Glutamatergic neuron (in vitro differentiated cells): ENCODE measurements around the gene FH. TPM values are rescaled to one million over a fixed set of nuclear protein-coding genes. Genes with fewer than 3 reads are reported as not detected.

Experiments
- DNase-seq: peaks from one replicate; pipeline ENCODE4 v3.0.0; 2022
- H3K27ac Mint-ChIP-seq: one replicate; pipeline ENCODE4 v1.8.0; 2020; ENCODE audit warnings: mild to moderate bottlenecking, mixed read lengths, inconsistent platforms; ENCODE audit not compliant: unreplicated experiment
- H3K27me3 Mint-ChIP-seq: one replicate; pipeline ENCODE4 v1.8.0; 2020; ENCODE audit warnings: mild to moderate bottlenecking, moderate library complexity, mixed read lengths, inconsistent platforms; ENCODE audit not compliant: unreplicated experiment
- H3K36me3 Mint-ChIP-seq: one replicate; pipeline ENCODE4 v1.8.0; 2020; ENCODE audit warnings: mild to moderate bottlenecking, mixed read lengths, inconsistent platforms; ENCODE audit not compliant: unreplicated experiment
- H3K4me1 Mint-ChIP-seq: one replicate; pipeline ENCODE4 v1.8.0; 2020; ENCODE audit warnings: mild to moderate bottlenecking, low read depth, mixed read lengths, inconsistent platforms; ENCODE audit not compliant: unreplicated experiment
- H3K4me3 Mint-ChIP-seq: one replicate; pipeline ENCODE4 v1.8.0; 2020; ENCODE audit warnings: mild to moderate bottlenecking, mixed read lengths, inconsistent platforms; ENCODE audit not compliant: unreplicated experiment
- H3K9me3 Mint-ChIP-seq: one replicate; pipeline ENCODE4 v1.8.0; 2020; ENCODE audit warnings: mild to moderate bottlenecking, moderate library complexity, mixed read lengths, inconsistent platforms; ENCODE audit not compliant: unreplicated experiment
- total RNA-seq: library from RNA; stranded (reverse); fragmentation: NEBNext Ultra II Directional; extraction: Animal tissue kit (Norgen Biotek cat#: 25700); gene quantifications from one replicate; pipeline ENCODE4 v1.2.1, GENCODE V29; 2021; ENCODE audit not compliant: unreplicated experiment
- TF ChIP-seq, protein P1 (sequence below): fragments of 200-600 bp; sonication (generic); IDR thresholded peaks from one replicate; pipeline ENCODE4 v1.5.0; 2021; ENCODE audit not compliant: partially characterized antibody, unreplicated experiment

FH gene
- total RNA-seq, 1 donor from 2014 or later = 51.0 TPM

DNA sequence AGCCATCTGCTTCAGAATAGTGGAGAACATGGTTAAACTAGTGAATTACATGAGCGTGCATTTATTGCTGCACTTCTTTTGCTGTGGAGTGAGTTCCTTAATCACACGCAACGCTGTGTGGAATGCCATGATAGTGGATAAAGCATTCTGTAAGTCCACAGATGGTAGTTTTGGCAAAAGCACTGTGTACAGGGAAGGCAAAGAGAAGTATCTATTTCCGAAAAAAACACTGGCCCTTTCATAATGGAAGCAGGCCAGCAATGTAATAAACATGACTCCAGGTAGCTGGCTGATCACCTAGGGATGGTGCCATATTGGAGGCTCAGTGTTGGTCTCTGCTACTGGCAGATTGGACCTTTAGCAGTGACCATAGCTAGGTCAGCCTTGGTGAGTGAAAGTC lies 67.6 kb downstream of the FH start:
- no peak overlapping the region for H3K27ac Mint-ChIP-seq
- no peak for DNase-seq
- no peaks in the 10 kb centered on the region for H3K4me1 Mint-ChIP-seq
- no peaks in the 10 kb centered on the region for H3K9me3 Mint-ChIP-seq
- TF ChIP-seq, protein P1, sequence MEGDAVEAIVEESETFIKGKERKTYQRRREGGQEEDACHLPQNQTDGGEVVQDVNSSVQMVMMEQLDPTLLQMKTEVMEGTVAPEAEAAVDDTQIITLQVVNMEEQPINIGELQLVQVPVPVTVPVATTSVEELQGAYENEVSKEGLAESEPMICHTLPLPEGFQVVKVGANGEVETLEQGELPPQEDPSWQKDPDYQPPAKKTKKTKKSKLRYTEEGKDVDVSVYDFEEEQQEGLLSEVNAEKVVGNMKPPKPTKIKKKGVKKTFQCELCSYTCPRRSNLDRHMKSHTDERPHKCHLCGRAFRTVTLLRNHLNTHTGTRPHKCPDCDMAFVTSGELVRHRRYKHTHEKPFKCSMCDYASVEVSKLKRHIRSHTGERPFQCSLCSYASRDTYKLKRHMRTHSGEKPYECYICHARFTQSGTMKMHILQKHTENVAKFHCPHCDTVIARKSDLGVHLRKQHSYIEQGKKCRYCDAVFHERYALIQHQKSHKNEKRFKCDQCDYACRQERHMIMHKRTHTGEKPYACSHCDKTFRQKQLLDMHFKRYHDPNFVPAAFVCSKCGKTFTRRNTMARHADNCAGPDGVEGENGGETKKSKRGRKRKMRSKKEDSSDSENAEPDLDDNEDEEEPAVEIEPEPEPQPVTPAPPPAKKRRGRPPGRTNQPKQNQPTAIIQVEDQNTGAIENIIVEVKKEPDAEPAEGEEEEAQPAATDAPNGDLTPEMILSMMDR = no peak
- H3K27me3 Mint-ChIP-seq = no peaks in the 10 kb centered on the region
- H3K36me3 Mint-ChIP-seq = peaks cover 4% of the 10 kb centered on the region
- H3K4me3 Mint-ChIP-seq = no peak overlapping the region

Other genes with a start within 250 kb of the FH start
- gene RGS7, start 162.6 kb downstream of the FH start, total RNA-seq = 16.0 TPM
- gene KMO, start 12.6 kb upstream of the FH start, total RNA-seq = not detected
- 23.3 TPM for gene CHML, start 120.6 kb upstream of the FH start, total RNA-seq
- 12.5 TPM for gene OPN3, start 120.6 kb upstream of the FH start, total RNA-seq
- gene WDR64, start 132.5 kb upstream of the FH start, total RNA-seq = not detected